HFF-Myc (cell line): ENCODE results near the gene CDH23.

ENCODE experiments used
- DNase-seq: peaks from one replicate; pipeline ENCODE4 v3.0.0-alpha.2; 2011; ENCODE audit warnings: low read depth; ENCODE audit errors: extremely low read depth
- H3K4me3 ChIP-seq: replicated peaks from 2 replicates; pipeline ENCODE4 v1.5.1; 2011; ENCODE audit warnings: low read depth, mild to moderate bottlenecking, control low read depth, low read length
- TF ChIP-seq, protein P1 (sequence below): IDR thresholded peaks from 2 replicates; pipeline ENCODE4 v1.5.1; 2012; ENCODE audit warnings: mild to moderate bottlenecking, low read depth, low read length, control low read depth; ENCODE audit errors: missing control alignments

The CDH23 gene

DNA sequence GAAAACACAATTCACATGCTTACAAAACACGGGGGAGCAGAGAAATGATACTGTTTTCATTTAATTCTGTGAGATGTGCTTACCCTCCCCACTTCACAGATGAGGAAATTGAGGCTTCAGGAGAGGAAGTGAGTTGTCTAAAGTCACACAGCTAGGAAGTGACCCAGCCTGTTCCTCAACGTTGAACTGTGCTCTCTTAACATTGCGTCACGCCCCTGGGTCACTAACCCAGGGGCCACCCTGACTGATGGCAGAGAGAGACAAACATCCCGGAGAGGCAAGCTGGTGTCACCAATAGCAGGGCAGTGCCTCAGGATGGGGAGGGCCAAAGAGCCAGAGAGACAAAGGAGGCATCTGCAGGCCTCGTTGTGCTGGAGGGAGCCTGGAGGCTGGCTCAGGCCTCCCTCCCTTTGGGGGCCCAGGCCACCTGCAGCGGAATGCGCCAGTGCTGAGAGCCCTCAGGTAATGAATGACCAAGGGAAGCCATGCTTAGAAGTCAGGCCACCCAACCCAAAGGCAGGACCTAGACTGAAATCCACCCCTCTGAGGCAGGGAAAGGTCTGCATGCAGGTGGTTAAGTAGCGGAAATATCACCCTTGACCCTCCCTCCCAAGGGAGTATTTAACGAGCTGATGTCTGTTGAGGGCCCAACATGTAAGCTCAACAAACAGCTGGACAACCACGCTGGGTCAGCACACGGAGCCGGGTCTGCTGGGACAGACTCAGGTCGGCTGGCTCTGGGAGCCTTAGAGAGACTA lies 241.5 kb downstream of the CDH23 start:
- TF ChIP-seq, protein P1, sequence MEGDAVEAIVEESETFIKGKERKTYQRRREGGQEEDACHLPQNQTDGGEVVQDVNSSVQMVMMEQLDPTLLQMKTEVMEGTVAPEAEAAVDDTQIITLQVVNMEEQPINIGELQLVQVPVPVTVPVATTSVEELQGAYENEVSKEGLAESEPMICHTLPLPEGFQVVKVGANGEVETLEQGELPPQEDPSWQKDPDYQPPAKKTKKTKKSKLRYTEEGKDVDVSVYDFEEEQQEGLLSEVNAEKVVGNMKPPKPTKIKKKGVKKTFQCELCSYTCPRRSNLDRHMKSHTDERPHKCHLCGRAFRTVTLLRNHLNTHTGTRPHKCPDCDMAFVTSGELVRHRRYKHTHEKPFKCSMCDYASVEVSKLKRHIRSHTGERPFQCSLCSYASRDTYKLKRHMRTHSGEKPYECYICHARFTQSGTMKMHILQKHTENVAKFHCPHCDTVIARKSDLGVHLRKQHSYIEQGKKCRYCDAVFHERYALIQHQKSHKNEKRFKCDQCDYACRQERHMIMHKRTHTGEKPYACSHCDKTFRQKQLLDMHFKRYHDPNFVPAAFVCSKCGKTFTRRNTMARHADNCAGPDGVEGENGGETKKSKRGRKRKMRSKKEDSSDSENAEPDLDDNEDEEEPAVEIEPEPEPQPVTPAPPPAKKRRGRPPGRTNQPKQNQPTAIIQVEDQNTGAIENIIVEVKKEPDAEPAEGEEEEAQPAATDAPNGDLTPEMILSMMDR = no peak
- no peak for DNase-seq
- no peak overlapping the region for H3K4me3 ChIP-seq

- TF ChIP-seq, protein P1 = no peak
- no peak overlapping the region for H3K4me3 ChIP-seq
- DNase-seq = no peak
These were observed 242.4 kb downstream of the CDH23 start for GRCh38 chr10:71638822-71639719.

- TF ChIP-seq, protein P1 = no peak
- no peak for DNase-seq
- H3K4me3 ChIP-seq = no peak overlapping the region
These were observed 243.9 kb downstream of the CDH23 start for GRCh38 chr10:71640607-71641006.

GRCh38 chr10:71641449-71641848 lies 244.7 kb downstream of the CDH23 start:
- DNase-seq = no peak
- TF ChIP-seq, protein P1 = no peak
- H3K4me3 ChIP-seq = no peak overlapping the region

DNA sequence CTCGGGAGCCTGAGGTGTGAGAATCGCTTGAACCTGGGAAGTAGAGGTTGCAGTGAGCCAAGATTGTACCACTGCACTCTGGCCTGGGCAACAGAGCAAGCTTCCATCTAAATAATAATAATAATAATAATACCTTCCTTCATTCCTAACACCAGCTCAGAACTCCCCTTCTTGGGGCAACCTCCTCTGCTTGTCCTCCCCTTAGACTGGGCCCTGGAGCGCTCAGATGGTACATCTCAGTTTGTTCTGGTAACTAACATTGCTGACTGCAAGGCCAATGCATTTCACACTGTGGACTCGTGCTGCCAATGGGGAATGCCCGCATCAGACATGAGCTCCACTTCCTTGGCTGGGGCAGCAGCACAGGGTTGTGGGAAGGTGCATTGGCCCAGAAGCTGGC lies 245.3 kb downstream of the CDH23 start:
- TF ChIP-seq, protein P1 = no peak
- H3K4me3 ChIP-seq = no peak overlapping the region
- DNase-seq = no peak

- TF ChIP-seq, protein P1 = no peak
- H3K4me3 ChIP-seq = no peak overlapping the region
- DNase-seq = no peak
These were observed 247.2 kb downstream of the CDH23 start for GRCh38 chr10:71643904-71644303.
